Measurements from ENCODE around the gene SSBP3. TPM values are rescaled to one million over a fixed set of nuclear protein-coding genes. Genes with fewer than 3 reads are reported as not detected.

SSBP3 gene
- total RNA-seq, 1 donor from 2014 or later, result 19.7 TPM

GRCh38 chr1:54342288-54342687 is 63.9 kb downstream of the SSBP3 start:
- H3K36me3 ChIP-seq (ENCODE audit: control insufficient read depth, insufficient read depth, low read length), result no peaks in the 10 kb centered on the region
- no peak overlapping the region for H3K4me3 ChIP-seq (ENCODE audit: low read depth, low read length)
- no peak for DNase-seq (ENCODE audit: low read depth)
- H3K27me3 ChIP-seq (ENCODE audit: control insufficient read depth, insufficient read depth, low read length), result no peaks in the 10 kb centered on the region
- TF ChIP-seq CTCF (IDR thresholded peaks at IDR 0.05; ENCODE audit: insufficient read depth, low read length, poor library complexity, severe bottlenecking), result no peak

GRCh38 chr1:54341763-54342162 is 64.4 kb downstream of the SSBP3 start:
- TF ChIP-seq CTCF (IDR thresholded peaks at IDR 0.05; ENCODE audit: insufficient read depth, low read length, poor library complexity, severe bottlenecking), result no peak
- Histone ChIP-seq H3K27me3 (ENCODE audit: control insufficient read depth, insufficient read depth, low read length) (no peaks in the 10 kb centered on the region), H3K36me3 (ENCODE audit: control insufficient read depth, insufficient read depth, low read length) (peaks cover under 1% of the 10 kb centered on the region), H3K4me3 (ENCODE audit: low read depth, low read length) (no peak overlapping the region)
- no peak for DNase-seq (ENCODE audit: low read depth)

GRCh38 chr1:54340878-54341277 is 65.3 kb downstream of the SSBP3 start:
- no peak overlapping the region for H3K4me3 ChIP-seq (ENCODE audit: low read depth, low read length)
- DNase-seq (ENCODE audit: low read depth), result no peak
- H3K36me3 ChIP-seq (ENCODE audit: control insufficient read depth, insufficient read depth, low read length), result peaks cover 1% of the 10 kb centered on the region
- no peaks in the 10 kb centered on the region for H3K27me3 ChIP-seq (ENCODE audit: control insufficient read depth, insufficient read depth, low read length)
- TF ChIP-seq CTCF (IDR thresholded peaks at IDR 0.05; ENCODE audit: insufficient read depth, low read length, poor library complexity, severe bottlenecking), result no peak

- no peak overlapping the region for H3K4me3 ChIP-seq (ENCODE audit: low read depth, low read length)
- H3K36me3 ChIP-seq (ENCODE audit: control insufficient read depth, insufficient read depth, low read length), result peaks cover 1% of the 10 kb centered on the region
- no peaks in the 10 kb centered on the region for H3K27me3 ChIP-seq (ENCODE audit: control insufficient read depth, insufficient read depth, low read length)
- DNase-seq (ENCODE audit: low read depth), result no peak
- no peak for TF ChIP-seq CTCF (IDR thresholded peaks at IDR 0.05; ENCODE audit: insufficient read depth, low read length, poor library complexity, severe bottlenecking)
Observed at GRCh38 chr1:54340434-54340833, 65.8 kb downstream of the SSBP3 start.

GRCh38 chr1:54339126-54339525 is 67.1 kb downstream of the SSBP3 start:
- no peaks in the 10 kb centered on the region for H3K27me3 ChIP-seq (ENCODE audit: control insufficient read depth, insufficient read depth, low read length)
- TF ChIP-seq CTCF (IDR thresholded peaks at IDR 0.05; ENCODE audit: insufficient read depth, low read length, poor library complexity, severe bottlenecking), result no peak
- H3K4me3 ChIP-seq (ENCODE audit: low read depth, low read length), result no peak overlapping the region
- no peak for DNase-seq (ENCODE audit: low read depth)
- H3K36me3 ChIP-seq (ENCODE audit: control insufficient read depth, insufficient read depth, low read length), result peaks cover 1% of the 10 kb centered on the region

- Histone ChIP-seq H3K36me3 (ENCODE audit: control insufficient read depth, insufficient read depth, low read length) (peaks cover 1% of the 10 kb centered on the region), H3K4me3 (ENCODE audit: low read depth, low read length) (no peak overlapping the region), H3K27me3 (ENCODE audit: control insufficient read depth, insufficient read depth, low read length) (no peaks in the 10 kb centered on the region)
- no peak for TF ChIP-seq CTCF (IDR thresholded peaks at IDR 0.05; ENCODE audit: insufficient read depth, low read length, poor library complexity, severe bottlenecking)
- DNase-seq (ENCODE audit: low read depth), result no peak
Observed at GRCh38 chr1:54338464-54338863, 67.7 kb downstream of the SSBP3 start.

Data from kidney epithelial cell (primary cell).